Skeletal muscle satellite cell (primary cell): ENCODE measurements around the gene UBB.
"Not testable (repeated sequence)": the region's sequence is repeated elsewhere in the genome, so short reads cannot be mapped to it uniquely, and the experiment has no call there.

Experiments
- H3K27me3 ChIP-seq: 2 replicates; pipeline ENCODE4 v1.7.0; 2013; ENCODE audit warnings: low read length; ENCODE audit not compliant: control insufficient read depth, insufficient read depth
- H3K36me3 ChIP-seq: 2 replicates; pipeline ENCODE4 v1.7.0; 2013; ENCODE audit warnings: mild to moderate bottlenecking, control low read depth, low read length; ENCODE audit not compliant: insufficient read depth
- H3K4me1 ChIP-seq: 2 replicates; pipeline ENCODE4 v1.7.0; 2013; ENCODE audit warnings: low read length; ENCODE audit not compliant: control insufficient read depth, insufficient read depth
- H3K4me2 ChIP-seq: 2 replicates; pipeline ENCODE4 v1.7.0; 2013; ENCODE audit warnings: mild to moderate bottlenecking, low read length
- H3K4me3 ChIP-seq: 2 replicates; pipeline ENCODE4 v1.7.0; 2013; ENCODE audit warnings: low read length
- H3K9ac ChIP-seq: 2 replicates; pipeline ENCODE4 v1.7.0; 2013; ENCODE audit warnings: mild to moderate bottlenecking, low read depth, low read length, moderate library complexity
- H3K9me3 ChIP-seq: replicated peaks from 2 replicates; pipeline ENCODE4 v1.7.0; 2013; ENCODE audit warnings: mild to moderate bottlenecking, control low read depth, low read length

The UBB gene

DNA sequence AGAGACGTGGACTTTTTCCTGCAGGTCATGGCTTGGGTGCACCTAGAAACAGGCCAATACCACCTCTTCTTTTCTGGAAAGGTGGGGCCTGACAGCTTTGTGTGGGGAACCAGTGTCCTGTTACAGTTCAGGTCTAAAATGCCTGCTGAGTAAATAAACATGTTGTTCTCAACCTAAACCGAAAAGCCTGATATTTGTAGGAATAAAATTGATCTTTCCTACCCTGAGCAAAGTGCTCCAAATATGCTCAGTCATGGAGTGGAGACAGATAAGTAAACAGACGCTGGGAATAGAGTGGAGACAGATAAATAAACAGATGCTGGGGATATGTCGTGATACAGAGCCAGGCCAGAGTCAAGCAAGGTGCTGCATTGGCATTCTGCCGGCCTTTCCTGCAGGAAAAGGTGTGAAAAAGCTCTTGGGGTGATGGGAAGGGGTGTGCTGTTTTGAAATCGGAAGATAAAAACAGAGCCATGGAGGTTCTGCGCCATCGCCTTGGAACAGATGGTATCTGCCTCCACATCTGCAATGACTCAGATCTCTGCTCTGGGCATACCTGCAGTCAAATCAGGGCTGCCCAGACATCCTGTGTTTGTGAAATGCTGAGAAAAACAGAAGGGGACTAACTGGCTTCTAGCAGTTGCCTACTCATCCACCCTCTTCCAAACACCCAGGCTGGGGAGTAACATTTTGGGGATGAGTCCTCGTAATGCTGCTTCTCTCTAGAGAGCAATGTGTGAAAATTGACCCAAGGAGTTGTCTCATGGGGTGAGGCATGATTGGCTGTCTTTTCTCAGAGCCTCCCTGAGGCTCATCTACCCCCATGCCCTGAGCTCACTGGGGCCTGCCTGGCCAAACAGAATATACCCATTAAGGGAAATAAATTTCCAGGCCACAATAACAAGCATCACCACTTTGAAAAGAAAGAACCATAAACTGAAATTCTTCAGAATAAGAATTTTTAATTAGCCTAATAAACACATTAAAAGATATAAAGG lies 17.7 kb downstream of the UBB start:
- Histone ChIP-seq H3K27me3 (no peaks in the 10 kb centered on the region), H3K4me1 (no peaks in the 10 kb centered on the region), H3K9me3 (no peaks in the 10 kb centered on the region)

DNA sequence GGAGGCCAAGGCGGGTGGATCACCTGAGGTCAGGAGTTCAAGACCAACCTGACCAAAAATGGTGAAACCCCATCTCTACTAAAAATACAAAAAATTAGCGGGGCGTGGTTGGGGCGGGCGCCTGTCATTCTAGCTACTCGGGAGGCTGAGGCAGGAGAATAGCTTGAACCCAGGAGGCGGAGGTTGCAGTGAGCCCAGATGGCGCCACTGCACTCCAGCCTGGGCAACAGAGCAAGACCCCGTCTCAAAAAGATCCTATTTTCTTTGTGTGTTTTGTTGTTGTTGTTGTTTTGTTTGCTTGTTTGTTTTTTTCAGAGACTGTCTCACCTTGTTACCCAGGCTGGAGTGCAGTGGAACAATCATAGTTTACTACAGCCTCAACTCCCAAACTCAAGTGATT lies 23.0 kb downstream of the UBB start:
- not testable (repeated sequence) for H3K9ac ChIP-seq, H3K4me2 ChIP-seq, H3K27me3 ChIP-seq, H3K36me3 ChIP-seq, H3K4me3 ChIP-seq, H3K9me3 ChIP-seq, H3K4me1 ChIP-seq

More for the DNA sequence above, 17.7 kb downstream of the UBB start:
- Histone ChIP-seq H3K36me3 (no peaks in the 10 kb centered on the region), H3K4me3 (no peak overlapping the region), H3K9ac (no peak overlapping the region), H3K4me2 (no peak overlapping the region)

DNA sequence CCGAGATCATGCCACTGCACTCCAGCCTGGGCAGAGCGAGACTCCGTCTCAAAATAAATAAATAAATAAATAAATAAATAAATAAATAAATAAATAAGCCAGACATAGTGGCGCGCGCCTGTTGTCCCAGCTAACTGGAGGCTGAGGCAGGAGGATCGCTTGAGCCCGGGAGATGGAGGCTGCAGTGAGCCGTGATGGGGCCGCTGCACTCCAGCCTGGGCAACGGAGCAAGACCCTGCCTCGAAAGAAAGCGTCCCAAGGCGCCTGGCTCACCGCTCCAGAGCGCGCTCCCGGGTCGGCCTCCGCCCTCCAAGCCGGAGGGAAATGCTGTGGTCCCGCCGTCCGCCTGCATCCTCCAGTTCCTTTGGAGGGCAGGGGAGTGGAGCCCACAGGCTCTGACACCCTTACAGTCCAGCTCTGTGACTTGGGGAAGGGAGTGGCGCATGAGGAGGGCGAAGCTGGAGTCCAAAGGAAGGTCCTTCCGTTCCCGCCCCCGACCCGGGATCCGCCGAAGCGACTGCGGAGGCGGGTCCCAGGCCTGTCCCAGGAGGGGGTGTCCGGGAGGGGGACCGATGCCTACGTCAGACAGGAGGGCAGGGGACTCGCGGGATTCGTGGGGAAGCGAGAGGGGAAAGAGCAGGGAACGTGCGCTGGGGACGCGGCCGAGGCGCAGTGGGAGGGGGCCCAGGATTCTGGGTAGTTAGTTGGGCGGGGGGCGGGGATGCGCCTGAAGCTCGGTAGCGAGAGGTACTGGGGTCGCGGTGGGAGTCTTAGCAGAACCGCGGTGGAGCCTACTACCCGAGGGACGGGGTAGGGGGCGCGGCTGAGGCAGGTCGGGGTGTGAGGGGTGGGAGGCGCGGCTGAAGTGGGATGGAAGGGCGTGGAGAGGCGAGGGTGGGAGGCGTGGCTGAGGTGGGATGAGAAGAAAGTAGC lies 26.1 kb downstream of the UBB start:
- H3K27me3 ChIP-seq = no peaks in the 10 kb centered on the region
- H3K4me2 ChIP-seq = peak overlapping the region; percentile 100
- no peaks in the 10 kb centered on the region for H3K36me3 ChIP-seq
- H3K9ac ChIP-seq = peak overlapping the region; percentile 75
- H3K4me3 ChIP-seq = peak overlapping the region; percentile 82
- no peaks in the 10 kb centered on the region for H3K9me3 ChIP-seq
- peaks cover 5% of the 10 kb centered on the region for H3K4me1 ChIP-seq

GRCh38 chr17:16407911-16408588 lies 27.2 kb downstream of the UBB start:
- Histone ChIP-seq H3K27me3 (no peaks in the 10 kb centered on the region), H3K36me3 (no peaks in the 10 kb centered on the region), H3K9me3 (no peaks in the 10 kb centered on the region), H3K4me1 (peaks cover 5% of the 10 kb centered on the region), H3K9ac (no peak overlapping the region), H3K4me2 (peak overlapping the region; percentile 35), H3K4me3 (no peak overlapping the region)

- peaks cover 17% of the 10 kb centered on the region for H3K36me3 ChIP-seq
- no peaks in the 10 kb centered on the region for H3K9me3 ChIP-seq
- peaks cover 43% of the 10 kb centered on the region for H3K4me1 ChIP-seq
- H3K4me2 ChIP-seq = peak within 1 kb of the TSS; percentile 84
- H3K27me3 ChIP-seq = no peaks in the 10 kb centered on the region
- peak within 1 kb of the TSS; percentile 83 for H3K4me3 ChIP-seq
- H3K9ac ChIP-seq = peak within 1 kb of the TSS; percentile 85
Measured at GRCh38 chr17:16415031-16415924, 34.4 kb downstream of the UBB start, which contains the start of gene TRPV2. Gene TRPV2 (plus strand): TSS chr17:16415571. CDS start chr17:16417669, 2,098 bp downstream.

DNA sequence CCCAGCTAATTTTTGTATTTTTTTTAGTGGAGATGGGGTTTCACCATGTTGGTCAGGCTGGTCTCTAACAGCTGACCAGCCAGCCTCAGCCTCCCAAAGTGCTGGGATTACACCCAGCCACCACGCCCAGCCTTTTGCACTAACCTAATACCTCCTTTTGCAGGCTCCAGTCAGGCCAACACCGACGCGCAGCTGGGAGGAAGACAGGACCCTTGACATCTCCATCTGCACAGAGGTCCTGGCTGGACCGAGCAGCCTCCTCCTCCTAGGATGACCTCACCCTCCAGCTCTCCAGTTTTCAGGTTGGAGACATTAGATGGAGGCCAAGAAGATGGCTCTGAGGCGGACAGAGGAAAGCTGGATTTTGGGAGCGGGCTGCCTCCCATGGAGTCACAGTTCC lies 36.5 kb downstream of the UBB start:
- Histone ChIP-seq H3K9me3 (no peaks in the 10 kb centered on the region), H3K9ac (no peak overlapping the region), H3K4me1 (peaks cover 50% of the 10 kb centered on the region), H3K4me2 (peak overlapping the region; percentile 84), H3K27me3 (no peaks in the 10 kb centered on the region), H3K36me3 (peaks cover 30% of the 10 kb centered on the region), H3K4me3 (no peak overlapping the region)

DNA sequence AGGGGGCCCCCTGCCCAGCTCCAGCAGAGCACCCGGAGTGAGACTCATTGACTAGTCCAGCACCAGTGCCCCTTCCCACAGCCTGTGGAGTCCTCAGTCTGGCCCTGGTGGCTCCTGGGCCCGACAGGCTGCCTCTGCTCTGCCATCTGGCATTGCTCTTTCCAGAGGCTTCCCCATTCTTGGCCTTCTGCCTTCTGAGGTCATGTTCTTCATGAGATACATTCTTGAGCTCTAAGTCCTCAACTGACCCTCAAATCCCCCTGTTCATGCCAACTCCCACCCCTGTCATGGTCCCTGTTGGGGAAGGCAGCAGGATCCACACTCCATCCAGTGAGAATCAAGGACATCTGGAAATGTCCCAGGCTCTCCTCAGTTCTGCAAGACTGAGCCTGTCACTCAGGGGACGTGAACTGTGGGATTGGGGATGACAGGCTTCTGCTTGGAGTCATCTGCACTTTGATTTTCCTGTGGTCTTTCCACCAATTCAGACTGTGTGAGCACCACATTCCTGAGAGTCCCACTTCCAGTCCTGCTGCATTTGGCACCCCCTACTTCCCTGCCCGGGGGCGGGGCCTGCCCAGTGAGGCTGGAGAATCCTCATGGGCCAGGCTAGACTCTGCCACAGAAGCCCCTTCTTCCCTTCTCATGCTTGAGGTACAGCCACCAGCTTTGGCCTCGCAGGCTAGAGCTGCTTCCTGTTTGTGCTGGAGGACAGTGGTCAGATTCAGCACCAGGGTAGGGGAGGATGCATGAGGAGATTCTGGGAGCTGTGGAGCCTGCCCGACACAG lies 37.2 kb downstream of the UBB start:
- H3K4me2 ChIP-seq = peak overlapping the region; percentile 84
- peak overlapping the region; percentile 20 for H3K4me3 ChIP-seq
- peaks cover 50% of the 10 kb centered on the region for H3K4me1 ChIP-seq
- H3K36me3 ChIP-seq = peaks cover 37% of the 10 kb centered on the region
- no peaks in the 10 kb centered on the region for H3K9me3 ChIP-seq
- peak overlapping the region; percentile 24 for H3K9ac ChIP-seq
- H3K27me3 ChIP-seq = no peaks in the 10 kb centered on the region

DNA sequence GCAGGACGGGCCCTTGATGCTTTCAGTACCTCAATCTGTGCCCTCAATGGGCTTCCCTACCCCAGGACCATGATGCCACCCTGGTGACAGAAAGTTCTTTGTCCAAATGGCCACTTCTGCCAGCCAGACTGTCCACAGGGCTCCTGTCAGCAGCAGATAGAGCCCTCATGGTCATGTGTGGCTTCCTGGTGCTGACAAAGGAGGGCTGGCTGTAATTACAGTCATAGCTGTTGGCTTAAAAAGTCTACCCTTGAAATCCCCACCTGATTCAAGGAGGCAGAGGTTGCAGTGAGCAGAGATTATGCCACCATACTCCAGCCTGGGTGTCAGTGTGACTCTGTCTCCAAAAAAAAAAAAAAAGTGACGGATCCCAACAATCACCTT lies 37.8 kb downstream of the UBB start:
- peak overlapping the region; percentile 82 for H3K4me2 ChIP-seq
- peaks cover 43% of the 10 kb centered on the region for H3K36me3 ChIP-seq
- H3K9me3 ChIP-seq = no peaks in the 10 kb centered on the region
- peak overlapping the region; percentile 20 for H3K4me3 ChIP-seq
- peak overlapping the region; percentile 24 for H3K9ac ChIP-seq
- H3K4me1 ChIP-seq = peaks cover 50% of the 10 kb centered on the region
- no peaks in the 10 kb centered on the region for H3K27me3 ChIP-seq

GRCh38 chr17:16419074-16419928 lies 38.4 kb downstream of the UBB start:
- no peaks in the 10 kb centered on the region for H3K27me3 ChIP-seq
- no peaks in the 10 kb centered on the region for H3K9me3 ChIP-seq
- peak overlapping the region; percentile 82 for H3K4me2 ChIP-seq
- H3K36me3 ChIP-seq = peaks cover 44% of the 10 kb centered on the region
- H3K9ac ChIP-seq = peak overlapping the region; percentile 71
- H3K4me1 ChIP-seq = peaks cover 50% of the 10 kb centered on the region
- H3K4me3 ChIP-seq = peak overlapping the region; percentile 55
